Activated CD8-positive, alpha-beta memory T cell treated with anti-CD3 and anti-CD28 coated beads, Interleukin-2, amount 50 U/mL, for 1 hour (primary cell): ENCODE measurements around the gene SNX19.
"Not testable (repeated sequence)": the region's sequence is repeated elsewhere in the genome, so short reads cannot be mapped to it uniquely, and the experiment has no call there.

Experiments used
- DNase-seq: peaks from one replicate; pipeline ENCODE4 v3.0.0-alpha.2; 2020; ENCODE audit errors: extremely low read depth

The SNX19 gene

DNA sequence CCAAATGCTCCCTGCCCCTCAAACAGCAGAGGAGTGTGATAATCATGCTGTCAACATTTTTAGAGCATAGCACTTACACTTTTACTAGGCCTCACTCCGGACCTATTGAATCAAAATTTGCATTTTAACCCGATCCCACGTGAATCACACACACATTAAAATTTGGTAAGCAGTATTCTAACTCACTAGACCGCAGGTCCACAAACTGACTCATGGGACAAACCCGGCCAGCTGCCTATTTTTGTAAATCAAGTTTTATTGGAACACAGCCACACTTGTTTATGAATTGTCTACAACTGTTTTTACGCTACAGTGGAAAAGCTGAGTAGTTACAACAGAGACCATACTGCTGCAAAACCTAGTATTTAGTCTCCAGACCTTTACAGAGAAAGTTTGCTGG is 43.3 kb downstream of the SNX19 start:
- DNase-seq = no peak

- DNase-seq = no peak
Measured at GRCh38 chr11:130872513-130872912, 43.8 kb downstream of the SNX19 start.

GRCh38 chr11:130872102-130872501 is 44.2 kb downstream of the SNX19 start:
- DNase-seq = no peak

DNA sequence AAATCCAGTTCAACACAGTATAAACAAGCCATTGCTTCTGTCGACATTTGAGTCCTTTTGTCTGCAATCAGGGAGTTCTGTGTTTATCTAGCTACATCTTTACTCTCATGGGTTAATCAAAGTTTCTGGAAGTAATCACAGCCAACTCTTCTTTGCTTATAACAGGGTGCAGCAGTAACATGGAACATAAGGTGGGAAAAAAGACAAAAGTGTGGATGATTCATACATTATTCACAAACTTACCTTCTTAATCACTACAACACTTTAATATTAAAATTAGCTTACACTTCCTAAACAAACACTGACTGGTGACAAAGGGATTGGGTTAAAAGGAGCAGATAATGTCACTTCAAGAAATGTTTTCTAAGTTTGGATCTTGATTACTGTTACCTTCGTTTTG is 44.7 kb downstream of the SNX19 start:
- DNase-seq = no peak

- DNase-seq = no peak
Measured at GRCh38 chr11:130868721-130869390, 47.4 kb downstream of the SNX19 start.

DNA sequence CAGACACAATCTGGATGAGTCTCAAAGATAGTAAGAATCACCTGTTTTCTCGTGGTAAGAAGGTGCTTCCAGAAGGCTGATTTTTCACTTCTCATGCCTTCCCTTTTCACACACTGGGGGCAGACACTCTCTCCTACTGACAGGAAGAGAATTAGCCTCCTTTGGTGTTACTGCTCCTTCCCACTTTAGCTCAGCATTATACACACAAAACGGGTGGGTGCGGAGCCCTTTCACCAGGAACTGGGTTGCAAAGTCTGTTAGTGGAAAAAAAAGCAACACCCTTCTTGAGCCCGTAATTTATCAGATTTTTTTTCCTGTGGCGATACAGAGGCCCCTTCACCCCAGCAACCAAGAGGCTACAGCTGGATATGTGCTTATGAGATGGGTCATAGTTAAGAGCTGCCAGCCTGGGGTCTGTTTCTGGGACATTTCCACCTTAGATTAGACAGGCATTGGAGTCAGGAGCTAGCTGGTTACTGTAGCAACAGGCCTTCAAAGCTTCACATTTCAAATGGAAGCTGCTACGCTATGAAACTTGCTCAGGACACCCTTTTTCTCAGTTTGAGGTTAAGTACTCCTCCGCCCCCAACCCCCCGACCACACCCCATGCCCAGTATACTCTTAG is 48.1 kb downstream of the SNX19 start:
- no peak for DNase-seq

DNA sequence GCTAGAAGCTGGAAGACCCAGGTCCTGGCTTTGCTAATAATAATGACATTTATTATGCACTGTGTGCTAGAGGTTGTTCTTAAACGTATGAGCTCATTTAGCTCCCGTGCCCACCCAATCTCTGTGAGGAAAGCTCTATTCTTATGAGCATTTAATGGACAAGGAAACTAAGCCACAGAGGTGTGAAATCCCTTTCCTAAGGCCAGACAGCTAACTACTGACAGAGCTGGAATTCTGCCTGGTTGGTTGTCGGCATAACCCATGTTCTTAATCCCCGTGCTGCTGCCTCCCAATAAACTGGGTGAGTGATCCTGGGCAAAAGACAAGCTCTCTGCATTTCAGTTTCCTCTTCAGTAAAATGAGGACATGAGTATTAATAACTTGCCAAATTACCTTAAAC is 49.4 kb downstream of the SNX19 start:
- no peak for DNase-seq

GRCh38 chr11:130865774-130866114 is 50.5 kb downstream of the SNX19 start:
- no peak for DNase-seq

DNA sequence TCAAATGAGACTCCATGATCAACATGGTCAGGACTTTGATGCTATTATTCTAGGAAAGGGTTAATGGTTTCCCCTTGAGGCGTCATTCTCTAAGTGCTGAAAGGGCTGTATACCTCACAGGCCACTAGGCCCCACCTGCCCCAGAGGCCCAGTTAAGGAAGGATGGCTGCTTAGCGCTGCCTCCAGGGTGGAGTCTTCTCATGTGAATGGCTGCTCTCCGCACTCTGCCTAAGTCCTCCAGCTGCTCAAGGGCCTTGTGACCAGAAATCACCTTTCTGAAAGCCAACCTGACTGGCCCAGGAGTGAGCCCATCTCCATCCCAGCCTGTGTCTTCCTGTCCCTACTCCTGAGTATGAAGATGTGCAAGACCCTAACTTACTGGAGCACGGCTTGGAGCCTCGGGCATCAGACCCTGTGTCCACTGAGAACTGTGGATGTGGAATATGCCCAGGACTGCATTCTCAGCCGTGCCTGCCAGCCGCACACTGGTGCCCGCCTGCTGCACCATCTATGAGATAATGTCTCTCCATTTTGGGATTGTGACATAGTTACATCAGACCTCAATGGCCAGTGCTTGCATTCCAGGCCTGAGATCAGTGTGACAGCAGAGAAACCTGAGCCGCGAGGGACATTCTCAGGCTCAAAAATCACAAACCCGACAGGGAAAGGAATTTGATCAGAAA is 51.0 kb downstream of the SNX19 start:
- no peak for DNase-seq

DNA sequence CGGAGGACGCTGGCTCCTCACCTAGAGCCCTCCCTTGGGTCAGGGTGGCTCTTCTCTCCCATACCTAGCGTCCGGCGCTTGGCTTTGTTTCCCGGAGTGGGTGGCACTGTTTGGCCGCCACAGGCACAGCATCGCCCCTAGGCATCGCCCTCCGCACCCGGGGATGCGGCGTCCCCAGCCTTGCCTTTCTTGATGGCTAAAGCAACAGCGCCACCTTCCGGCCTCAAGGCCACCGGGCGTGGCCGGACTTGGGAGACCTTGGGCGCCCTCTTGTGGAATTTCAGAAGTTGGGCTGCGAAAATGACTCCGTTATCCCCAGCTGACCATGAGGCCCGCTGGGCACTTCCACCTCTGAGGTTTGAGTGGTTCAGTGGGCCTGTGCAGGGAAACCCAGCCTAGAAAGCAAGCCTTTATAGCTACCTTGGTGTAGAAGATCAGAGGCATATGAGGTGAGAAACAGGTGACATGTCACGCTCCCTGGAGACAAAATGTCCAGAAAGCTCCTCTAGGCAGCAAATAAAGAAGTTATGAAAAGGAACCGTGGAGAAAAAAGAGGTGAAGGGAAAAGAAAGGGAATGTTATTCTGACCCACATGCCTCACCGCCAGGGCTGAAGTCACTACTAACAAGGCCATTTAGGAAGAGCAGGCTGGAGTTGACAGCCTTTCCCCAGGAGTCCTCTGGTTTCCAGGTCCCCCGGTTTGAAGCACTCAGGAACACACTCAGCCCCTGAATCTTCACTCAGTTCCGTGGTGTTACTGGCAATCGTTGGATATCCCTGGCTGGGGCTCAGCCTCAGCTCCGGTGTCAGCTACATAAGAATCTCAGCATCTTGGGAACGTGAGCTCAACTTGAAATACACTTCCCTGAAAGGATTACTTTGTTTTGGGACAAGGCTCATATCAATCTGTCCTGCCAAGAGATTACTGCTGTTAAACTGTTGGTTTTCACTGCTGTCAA is 54.1 kb downstream of the SNX19 start:
- DNase-seq = peak; percentile 63

GRCh38 chr11:130861283-130861682 is 55.0 kb downstream of the SNX19 start:
- DNase-seq = no peak

DNA sequence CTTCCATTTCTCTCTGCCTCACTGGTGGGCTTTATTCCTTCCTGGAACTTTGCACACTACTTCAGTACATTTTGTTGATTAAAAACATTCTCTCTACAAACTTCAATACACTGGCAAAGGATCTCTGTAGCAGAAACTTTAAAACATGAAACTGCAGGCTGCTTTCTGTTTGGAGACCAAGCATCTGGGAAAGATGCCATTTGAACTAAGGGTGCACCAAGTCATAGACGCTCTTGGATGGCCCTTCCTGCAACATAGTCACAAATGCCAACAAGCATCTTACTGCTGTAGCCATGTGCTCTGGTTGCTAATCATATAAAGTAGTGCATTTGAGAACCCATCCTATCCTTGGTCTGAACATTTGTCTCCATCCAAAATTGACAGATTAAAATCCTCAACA is 56.4 kb downstream of the SNX19 start:
- no peak for DNase-seq

- no peak for DNase-seq
Measured at GRCh38 chr11:130858215-130858614, 58.1 kb downstream of the SNX19 start.

DNA sequence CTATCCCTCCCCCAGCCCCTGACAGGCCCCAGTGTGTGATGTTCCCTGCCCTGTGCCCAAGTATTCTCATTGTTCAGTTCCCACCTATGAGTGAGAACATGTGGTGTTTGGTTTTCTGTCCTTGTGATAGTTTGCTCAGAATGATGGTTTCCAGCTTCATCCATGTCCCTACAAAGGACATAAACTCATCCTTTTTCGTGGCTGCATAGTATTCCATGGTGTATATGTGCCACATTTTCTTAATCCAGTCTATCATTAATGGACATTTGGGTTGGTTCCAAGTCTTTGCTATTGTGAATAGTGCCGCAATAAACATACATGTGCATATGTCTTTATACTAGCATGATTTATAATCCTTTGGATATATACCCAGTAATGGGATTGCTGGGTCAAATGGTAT is 60.6 kb downstream of the SNX19 start:
- DNase-seq = not testable (repeated sequence)

- no peak for DNase-seq
Measured at GRCh38 chr11:130854483-130854882, 61.8 kb downstream of the SNX19 start.

- DNase-seq = no peak
Measured at GRCh38 chr11:130852589-130852988, 63.7 kb downstream of the SNX19 start.

DNA sequence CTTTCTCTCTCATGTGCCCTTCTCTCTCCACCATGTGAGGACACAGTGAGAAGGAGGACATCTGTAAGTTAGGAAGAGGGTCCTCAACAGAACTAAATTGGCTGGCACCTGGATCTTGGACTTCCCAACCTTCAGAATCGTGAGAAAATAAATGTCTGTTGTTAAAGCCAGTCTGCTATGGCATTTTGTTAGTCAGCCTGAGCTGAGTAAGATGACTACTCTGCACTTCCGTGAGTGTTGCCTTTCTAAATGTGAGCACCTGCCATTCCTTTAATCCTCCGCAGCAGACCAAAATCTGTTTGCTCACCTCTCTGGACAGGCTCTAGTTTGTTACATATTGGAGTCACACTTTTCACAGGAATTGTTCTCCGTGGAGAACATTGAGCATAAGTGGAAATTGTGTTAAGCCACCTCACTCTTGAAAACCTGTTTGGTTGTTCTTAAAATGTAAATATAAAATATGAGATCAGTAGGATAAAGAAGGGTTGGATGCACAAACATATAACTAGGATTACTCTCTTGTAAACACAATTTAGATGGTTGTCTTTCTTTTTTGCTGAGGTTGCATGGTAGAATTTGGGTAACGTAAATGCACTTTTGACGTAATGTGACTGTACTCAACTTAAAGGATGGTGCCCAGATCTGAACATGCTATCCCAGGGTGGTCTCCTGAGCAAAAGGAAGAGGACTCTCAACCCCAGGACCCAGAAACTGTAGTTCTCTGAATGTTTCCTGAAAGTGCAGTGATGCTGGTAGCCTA is 65.9 kb downstream of the SNX19 start:
- no peak for DNase-seq

DNA sequence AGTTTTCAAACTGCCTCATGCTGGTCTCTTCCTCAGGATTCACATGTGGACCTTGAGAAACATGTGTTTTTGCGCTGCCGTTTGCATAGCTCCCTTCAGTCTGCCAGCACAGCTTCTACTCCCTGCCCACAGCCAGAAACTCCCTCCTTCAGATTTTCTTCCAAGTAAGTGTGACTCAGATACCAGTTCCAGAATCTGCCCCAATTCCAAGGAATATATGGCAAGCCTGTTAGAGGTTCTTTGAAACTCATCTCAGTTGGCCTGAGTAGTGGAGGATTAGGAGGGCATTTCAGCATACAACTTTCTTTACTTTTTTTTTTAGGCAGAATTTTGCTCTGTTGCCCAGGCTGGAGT is 67.1 kb downstream of the SNX19 start:
- DNase-seq = no peak

DNA sequence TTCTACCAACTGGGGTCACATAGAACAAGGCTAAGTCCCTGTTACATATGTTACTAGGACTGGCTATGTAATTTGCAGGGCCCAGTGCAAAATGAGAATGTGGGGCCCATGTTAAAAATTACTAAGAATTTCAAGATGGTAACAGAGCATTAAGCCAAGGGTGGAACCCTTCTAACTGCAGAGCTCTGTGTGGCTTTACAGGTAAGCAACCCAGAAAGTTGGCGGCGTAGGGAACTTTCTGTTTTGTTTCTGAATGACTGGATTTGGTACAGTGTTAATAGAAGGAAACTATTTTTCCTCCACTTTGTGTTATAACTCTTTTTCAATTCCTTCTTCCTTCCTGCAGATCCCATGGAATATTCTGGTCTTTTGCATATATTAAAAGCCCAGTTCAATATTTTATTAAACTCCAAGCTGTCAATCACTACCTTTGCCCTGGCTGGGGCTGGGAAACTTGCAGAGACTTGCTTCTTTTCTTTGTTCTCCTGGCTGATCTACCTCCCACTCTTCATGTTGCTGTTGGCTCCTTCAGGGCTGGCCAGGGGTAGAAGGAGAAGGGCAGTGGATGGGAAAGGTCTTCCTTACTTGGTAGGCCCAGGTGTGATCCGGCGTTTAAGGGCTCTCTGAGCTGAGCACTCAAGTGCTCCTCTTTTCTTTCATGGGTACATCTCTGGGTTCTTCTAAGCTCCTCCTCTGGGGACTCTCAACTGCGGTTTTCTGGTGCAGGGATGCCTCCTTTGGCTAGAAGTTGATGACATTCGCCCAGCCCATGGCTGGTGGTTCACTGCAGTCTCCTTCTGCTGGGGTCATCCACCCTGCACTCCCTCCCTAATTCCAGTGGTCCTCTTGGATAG is 67.7 kb downstream of the SNX19 start:
- DNase-seq = no peak

GRCh38 chr11:130847517-130847916 is 68.8 kb downstream of the SNX19 start:
- no peak for DNase-seq

DNA sequence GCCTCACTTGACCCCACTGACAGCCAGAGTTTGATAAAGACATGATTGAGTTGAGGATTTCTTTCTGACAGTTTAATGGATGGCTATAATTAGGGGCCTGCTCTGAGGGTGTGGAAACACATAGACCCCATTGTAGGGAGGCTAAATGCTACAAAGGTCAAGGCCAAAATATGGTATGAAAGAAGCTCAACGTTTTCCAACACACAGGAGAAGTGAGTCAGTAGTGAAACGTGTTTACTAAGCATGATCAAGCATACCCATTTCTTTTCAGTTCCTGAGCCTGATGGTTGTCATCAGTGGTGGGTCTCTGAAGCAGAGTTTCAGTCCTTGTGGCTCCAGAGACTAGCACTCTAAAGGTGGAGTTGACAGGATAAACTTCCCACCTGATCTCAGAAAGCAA is 69.7 kb downstream of the SNX19 start:
- DNase-seq = no peak
